SK-N-SH (cell line): ENCODE data around the gene GRK1.

Experiments used
- ELF1 ChIP-seq: IDR thresholded peaks from 2 replicates; pipeline ENCODE4 v1.4.0; 2012
- FOXM1 ChIP-seq: IDR thresholded peaks from 2 replicates; pipeline ENCODE4 v1.4.0; 2012; ENCODE audit warnings: low read depth, mild to moderate bottlenecking
- IRF3 ChIP-seq: fragments of 150-350 bp; IDR thresholded peaks from 2 replicates; pipeline ENCODE4 v1.6.1; 2016; ENCODE audit warnings: mild to moderate bottlenecking, low read depth, low read length
- JUND ChIP-seq: IDR thresholded peaks from 2 replicates; pipeline ENCODE4 v1.4.0; 2012
- NFIC ChIP-seq: IDR thresholded peaks from 2 replicates; pipeline ENCODE4 v1.4.0; 2012; ENCODE audit warnings: borderline replicate concordance
- POLR2AphosphoS5 ChIP-seq: IDR thresholded peaks from 2 replicates; pipeline ENCODE4 v1.6.1; 2012; ENCODE audit warnings: low read depth, low read length
- RAD21 ChIP-seq: IDR thresholded peaks from 2 replicates; pipeline ENCODE4 v1.6.1; 2012; ENCODE audit warnings: mild to moderate bottlenecking, low read length
- RCOR1 ChIP-seq: fragments of 150-350 bp; IDR thresholded peaks from 2 replicates; pipeline ENCODE4 v1.6.1; 2017; ENCODE audit warnings: antibody characterized with exemption, low read length
- SIN3A ChIP-seq: IDR thresholded peaks from 2 replicates; pipeline ENCODE4 v1.6.1; 2012; ENCODE audit warnings: low read depth, mild to moderate bottlenecking, low read length, moderate library complexity, borderline replicate concordance
- SMC3 ChIP-seq: IDR thresholded peaks from 2 replicates; pipeline ENCODE4 v1.6.1; 2012; ENCODE audit warnings: low read depth, low read length, improper control_type of control experiment
- TAF1 ChIP-seq: IDR thresholded peaks from 2 replicates; pipeline ENCODE4 v1.6.1; 2012; ENCODE audit warnings: low read depth, mild to moderate bottlenecking, low read length, moderate library complexity, borderline replicate concordance
- TF ChIP-seq, protein P1 (sequence below): fragments of 200-600 bp; sonication (generic); IDR thresholded peaks from 2 replicates; pipeline ENCODE4 v1.6.1; 2017; ENCODE audit warnings: antibody characterized with exemption, mild to moderate bottlenecking, moderate library complexity
- TF ChIP-seq, protein P2 (sequence below): IDR thresholded peaks from 2 replicates; pipeline ENCODE4 v1.4.0; 2012; ENCODE audit warnings: low read depth, borderline replicate concordance

DNA sequence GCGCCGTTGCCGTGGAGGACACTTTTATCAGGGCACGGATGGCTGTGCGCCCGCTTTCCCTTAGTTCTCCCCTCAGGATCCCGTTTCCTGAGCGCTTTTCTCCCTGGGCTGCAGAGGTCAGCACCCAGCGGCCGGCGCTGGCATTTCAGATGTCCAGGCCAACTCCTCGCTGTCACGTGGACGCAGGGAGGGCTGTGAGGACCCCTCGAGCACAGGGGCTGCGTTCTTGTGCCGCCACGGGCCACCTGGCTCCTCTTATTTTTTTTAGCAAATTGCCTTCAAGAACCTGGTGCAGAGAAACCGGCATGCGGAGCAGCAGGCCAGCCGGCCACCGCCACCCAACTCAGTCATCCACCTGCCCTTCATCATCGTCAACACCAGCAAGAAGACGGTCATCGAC lies 31.3 kb upstream of the GRK1 start:
- TF ChIP-seq, protein P1, sequence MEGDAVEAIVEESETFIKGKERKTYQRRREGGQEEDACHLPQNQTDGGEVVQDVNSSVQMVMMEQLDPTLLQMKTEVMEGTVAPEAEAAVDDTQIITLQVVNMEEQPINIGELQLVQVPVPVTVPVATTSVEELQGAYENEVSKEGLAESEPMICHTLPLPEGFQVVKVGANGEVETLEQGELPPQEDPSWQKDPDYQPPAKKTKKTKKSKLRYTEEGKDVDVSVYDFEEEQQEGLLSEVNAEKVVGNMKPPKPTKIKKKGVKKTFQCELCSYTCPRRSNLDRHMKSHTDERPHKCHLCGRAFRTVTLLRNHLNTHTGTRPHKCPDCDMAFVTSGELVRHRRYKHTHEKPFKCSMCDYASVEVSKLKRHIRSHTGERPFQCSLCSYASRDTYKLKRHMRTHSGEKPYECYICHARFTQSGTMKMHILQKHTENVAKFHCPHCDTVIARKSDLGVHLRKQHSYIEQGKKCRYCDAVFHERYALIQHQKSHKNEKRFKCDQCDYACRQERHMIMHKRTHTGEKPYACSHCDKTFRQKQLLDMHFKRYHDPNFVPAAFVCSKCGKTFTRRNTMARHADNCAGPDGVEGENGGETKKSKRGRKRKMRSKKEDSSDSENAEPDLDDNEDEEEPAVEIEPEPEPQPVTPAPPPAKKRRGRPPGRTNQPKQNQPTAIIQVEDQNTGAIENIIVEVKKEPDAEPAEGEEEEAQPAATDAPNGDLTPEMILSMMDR: no peak
- TF ChIP-seq IRF3 (no peak), RCOR1 (no peak), TAF1 (no peak), ELF1 (no peak), SMC3 (no peak), JUND (no peak), RAD21 (no peak), SIN3A (no peak), POLR2AphosphoS5 (no peak), FOXM1 (no peak), NFIC (no peak)
- TF ChIP-seq, protein P2, sequence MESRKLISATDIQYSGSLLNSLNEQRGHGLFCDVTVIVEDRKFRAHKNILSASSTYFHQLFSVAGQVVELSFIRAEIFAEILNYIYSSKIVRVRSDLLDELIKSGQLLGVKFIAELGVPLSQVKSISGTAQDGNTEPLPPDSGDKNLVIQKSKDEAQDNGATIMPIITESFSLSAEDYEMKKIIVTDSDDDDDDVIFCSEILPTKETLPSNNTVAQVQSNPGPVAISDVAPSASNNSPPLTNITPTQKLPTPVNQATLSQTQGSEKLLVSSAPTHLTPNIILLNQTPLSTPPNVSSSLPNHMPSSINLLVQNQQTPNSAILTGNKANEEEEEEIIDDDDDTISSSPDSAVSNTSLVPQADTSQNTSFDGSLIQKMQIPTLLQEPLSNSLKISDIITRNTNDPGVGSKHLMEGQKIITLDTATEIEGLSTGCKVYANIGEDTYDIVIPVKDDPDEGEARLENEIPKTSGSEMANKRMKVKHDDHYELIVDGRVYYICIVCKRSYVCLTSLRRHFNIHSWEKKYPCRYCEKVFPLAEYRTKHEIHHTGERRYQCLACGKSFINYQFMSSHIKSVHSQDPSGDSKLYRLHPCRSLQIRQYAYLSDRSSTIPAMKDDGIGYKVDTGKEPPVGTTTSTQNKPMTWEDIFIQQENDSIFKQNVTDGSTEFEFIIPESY: no peak
